OCI-LY1 (cell line): ENCODE data around the gene ETV3.

Experiments
- H2AFZ ChIP-seq: fragments of 200-600 bp; sonication (generic), shearing (Covaris generic); 2 replicates; pipeline ENCODE4 v1.6.0; 2014; ENCODE audit warnings: antibody characterized with exemption, mild to moderate bottlenecking, low read length
- H3F3A ChIP-seq: fragments of 200-600 bp; sonication (generic), shearing (Covaris generic); 2 replicates; pipeline ENCODE4 v1.6.0; 2014; ENCODE audit warnings: mild to moderate bottlenecking, antibody characterized with exemption, low read length, moderate library complexity; ENCODE audit not compliant: insufficient read depth
- H3K27ac ChIP-seq: fragments of 200-600 bp; sonication (generic); 2 replicates; pipeline ENCODE4 v1.5.1; 2014; ENCODE audit warnings: low read length, mixed run types, mild to moderate bottlenecking, low read depth; ENCODE audit not compliant: poor library complexity, severe bottlenecking
- H3K27me3 ChIP-seq: fragments of 200-600 bp; sonication (generic); 2 replicates; pipeline ENCODE4 v1.6.0; 2014; ENCODE audit warnings: antibody characterized with exemption, mild to moderate bottlenecking, low read length, moderate library complexity; ENCODE audit not compliant: insufficient read depth
- H3K36me3 ChIP-seq: fragments of 200-600 bp; sonication (generic); 2 replicates; pipeline ENCODE4 v1.6.1; 2014; ENCODE audit warnings: mild to moderate bottlenecking, antibody characterized with exemption, low read length, moderate library complexity, mixed read lengths; ENCODE audit not compliant: insufficient read depth
- H3K4me1 ChIP-seq: fragments of 200-600 bp; sonication (generic); 2 replicates; pipeline ENCODE4 v1.5.1; 2014; ENCODE audit warnings: mild to moderate bottlenecking, low read length, moderate library complexity; ENCODE audit not compliant: insufficient read depth, severe bottlenecking
- H3K4me2 ChIP-seq: fragments of 200-600 bp; sonication (generic), shearing (Covaris generic); 2 replicates; pipeline ENCODE4 v1.6.1; 2014; ENCODE audit warnings: low read length
- H3K4me3 ChIP-seq: fragments of 200-600 bp; sonication (generic); 2 replicates; pipeline ENCODE4 v1.5.1; 2014; ENCODE audit warnings: low read length, low read depth, mild to moderate bottlenecking, mixed read lengths; ENCODE audit not compliant: poor library complexity, severe bottlenecking
- H3K79me2 ChIP-seq: fragments of 200-600 bp; shearing (Covaris generic); 2 replicates; pipeline ENCODE4 v1.6.1; 2016; ENCODE audit warnings: mixed run types, low read length, mixed read lengths; ENCODE audit not compliant: insufficient read depth
- H3K9ac ChIP-seq: fragments of 200-600 bp; sonication (generic), shearing (Covaris generic); 2 replicates; pipeline ENCODE4 v1.6.1; 2014; ENCODE audit warnings: mild to moderate bottlenecking, low read length, mixed read lengths
- H3K9me2 ChIP-seq: fragments of 200-600 bp; sonication (generic), shearing (Covaris generic); 2 replicates; pipeline ENCODE4 v1.6.1; 2014; ENCODE audit warnings: low read depth, mild to moderate bottlenecking, low read length, mixed read lengths
- H3K9me3 ChIP-seq: fragments of 200-600 bp; shearing (Covaris generic); 2 replicates; pipeline ENCODE4 v1.6.1; 2014; ENCODE audit warnings: low read length, mixed read lengths
- H4K20me1 ChIP-seq: fragments of 200-600 bp; sonication (generic), shearing (Covaris generic); 2 replicates; pipeline ENCODE4 v1.6.0; 2016; ENCODE audit warnings: mild to moderate bottlenecking, low read length; ENCODE audit not compliant: insufficient read depth
- CTCF ChIP-seq: fragments of 200-600 bp; sonication (generic), shearing (Covaris generic); IDR thresholded peaks from 2 replicates; pipeline ENCODE4 v1.5.1; 2017; ENCODE audit warnings: mild to moderate bottlenecking, antibody characterized with exemption, low read length, moderate library complexity, mixed read lengths
- EZH2 ChIP-seq: fragments of 200-600 bp; sonication (generic), shearing (Covaris generic); IDR thresholded peaks from 2 replicates; pipeline ENCODE4 v1.8.0; 2017; ENCODE audit warnings: borderline replicate concordance, mixed run types, mild to moderate bottlenecking, antibody characterized with exemption, low read length, moderate library complexity, mixed read lengths

The ETV3 gene

GRCh38 chr1:157156058-157156541, 17.9 kb upstream of the ETV3 start:
- H3F3A ChIP-seq, result no peaks in the 10 kb centered on the region
- no peaks in the 10 kb centered on the region for H3K9me3 ChIP-seq
- H3K79me2 ChIP-seq, result no peaks in the 10 kb centered on the region
- no peak overlapping the region for H3K27ac ChIP-seq
- no peaks in the 10 kb centered on the region for H3K9me2 ChIP-seq
- H3K27me3 ChIP-seq, result peaks cover 16% of the 10 kb centered on the region; the same call in 1 of the 2 replicates
- H3K9ac ChIP-seq, result no peak overlapping the region
- no peaks in the 10 kb centered on the region for H3K4me1 ChIP-seq
- no peak overlapping the region for H3K4me3 ChIP-seq
- peak overlapping the region; percentile 11; the same call in 1 of the 2 replicates for H3K4me2 ChIP-seq
- no peaks in the 10 kb centered on the region for H4K20me1 ChIP-seq
- TF ChIP-seq EZH2 (no peak), CTCF (peak; percentile 89)
- H2AFZ ChIP-seq, result no peak overlapping the region
- no peaks in the 10 kb centered on the region for H3K36me3 ChIP-seq

- no peaks in the 10 kb centered on the region for H3K9me3 ChIP-seq
- H3K4me3 ChIP-seq, result no peak overlapping the region
- no peaks in the 10 kb centered on the region for H4K20me1 ChIP-seq
- H3K79me2 ChIP-seq, result no peaks in the 10 kb centered on the region
- no peak overlapping the region for H2AFZ ChIP-seq
- H3K9ac ChIP-seq, result no peak overlapping the region
- H3K27ac ChIP-seq, result no peak overlapping the region
- TF ChIP-seq EZH2, result no peak
- no peak for TF ChIP-seq CTCF
- H3K4me1 ChIP-seq, result no peaks in the 10 kb centered on the region
- H3K4me2 ChIP-seq, result peak overlapping the region; percentile 11; the same call in 1 of the 2 replicates
- H3K9me2 ChIP-seq, result no peaks in the 10 kb centered on the region
- H3K27me3 ChIP-seq, result peaks cover 11% of the 10 kb centered on the region; the same call in 1 of the 2 replicates
- H3F3A ChIP-seq, result no peaks in the 10 kb centered on the region
- H3K36me3 ChIP-seq, result no peaks in the 10 kb centered on the region
Measured at GRCh38 chr1:157155658-157156057, 17.5 kb upstream of the ETV3 start.

- H3K27me3 ChIP-seq, result peaks cover 9% of the 10 kb centered on the region; the same call in 1 of the 2 replicates
- no peaks in the 10 kb centered on the region for H3K4me1 ChIP-seq
- no peaks in the 10 kb centered on the region for H3K9me2 ChIP-seq
- no peak overlapping the region for H3K27ac ChIP-seq
- no peaks in the 10 kb centered on the region for H3K79me2 ChIP-seq
- no peaks in the 10 kb centered on the region for H4K20me1 ChIP-seq
- no peaks in the 10 kb centered on the region for H3F3A ChIP-seq
- H3K36me3 ChIP-seq, result no peaks in the 10 kb centered on the region
- TF ChIP-seq EZH2, result no peak
- no peak for TF ChIP-seq CTCF
- no peak overlapping the region for H3K4me3 ChIP-seq
- no peaks in the 10 kb centered on the region for H3K9me3 ChIP-seq
- no peak overlapping the region for H3K4me2 ChIP-seq
- H2AFZ ChIP-seq, result no peak overlapping the region
- no peak overlapping the region for H3K9ac ChIP-seq
Measured at GRCh38 chr1:157154940-157155514, 16.8 kb upstream of the ETV3 start.
